Transverse colon (tissue), 4 donors: ENCODE results near the gene COPB2. TPM values are rescaled to one million over a fixed set of nuclear protein-coding genes. Genes with fewer than 3 reads are reported as not detected.
A peak's percentile ranks its signal among the peaks of the same experiment; 100 is the strongest.
"Not testable (repeated sequence)": the region's sequence is repeated elsewhere in the genome, so short reads cannot be mapped to it uniquely, and the experiment has no call there.

Experiments
- DNase-seq: peaks from one replicate; pipeline ENCODE4 v3.0.0-alpha.2; 2019
- H3K27ac ChIP-seq, 4 donors: fragments of 200-600 bp; sonication (generic); 2 replicates each; pipeline ENCODE4 v1.5.1; 2016 to 2018; ENCODE audit warnings: inconsistent platforms in 4 of 4
- H3K27me3 ChIP-seq: fragments of 200-600 bp; sonication (generic); 2 replicates; pipeline ENCODE4 v1.5.1; 2017; ENCODE audit warnings: inconsistent platforms
- H3K36me3 ChIP-seq, 4 donors: fragments of 200-600 bp; sonication (generic); 2 replicates each; pipeline ENCODE4 v1.5.1; 2017 to 2019; ENCODE audit warnings: inconsistent platforms in 4 of 4
- H3K4me1 ChIP-seq, 4 donors: fragments of 200-600 bp; sonication (generic); 2 replicates each; pipeline ENCODE4 v1.5.1; 2017 to 2020; ENCODE audit warnings: inconsistent platforms in 4 of 4
- H3K4me3 ChIP-seq, 4 donors: fragments of 200-600 bp; sonication (generic); 1 replicate in 1 of 4; 2 replicates in 3 of 4; pipeline versions ENCODE4 v1.5.1 to v1.6.1; 2017 to 2019; ENCODE audit warnings: inconsistent platforms in 4 of 4
- H3K9me3 ChIP-seq, 2 donors: fragments of 200-600 bp; sonication (generic); 2 replicates each; pipeline ENCODE4 v1.5.1; 2017 to 2019; ENCODE audit warnings: inconsistent platforms in 2 of 2
- CTCF ChIP-seq, 5 experiments: fragments of 200-600 bp in 3 of 5; fragments of 450-650 bp in 2 of 5; sonication (generic) in 3 of 5; IDR thresholded peaks; 1 replicate in 2 of 5; 2 replicates in 3 of 5; pipeline ENCODE4 v1.5.1; 2016 to 2017; ENCODE audit warnings: antibody characterized with exemption in 5 of 5, inconsistent platforms in 3 of 5, mild to moderate bottlenecking in 2 of 5, moderate library complexity in 1 of 5
- EP300 ChIP-seq: sonication (generic); formaldehyde crosslinking; IDR thresholded peaks from one replicate; pipeline ENCODE4 v1.6.1; 2017; ENCODE audit warnings: antibody characterized with exemption, low read depth
- POLR2A ChIP-seq: fragments of 450-650 bp; IDR thresholded peaks from one replicate; pipeline ENCODE4 v1.6.1; 2016; ENCODE audit warnings: antibody characterized with exemption, mild to moderate bottlenecking, moderate library complexity
- POLR2AphosphoS5 ChIP-seq, 3 donors: sonication (generic); formaldehyde crosslinking; IDR thresholded peaks; one replicate each; pipeline ENCODE4 v1.6.1; 2016; ENCODE audit warnings: antibody characterized with exemption in 3 of 3
- WGBS, 2 donors: methylation state at CpG; one replicate each; pipeline ENCODE4 v1.1.5; 2018; ENCODE audit warnings: low coverage in 1 of 2; 5-methylcytosine and 5-hydroxymethylcytosine counted together
- in situ Hi-C, 4 donors: fragments of 200-750 bp; cut with MboI; loops; one replicate each; pipeline versions ENCODE4 v1.15.0 to v1.15.1; 2017; ENCODE audit warnings: low sequenced_read_pairs in 3 of 4, low pct_ligation_motif_present in 1 of 4, low pct_unique_long_range_greater_than_20kb in 1 of 4
- intact Hi-C: fragments of 100-400 bp; cut with DNase I; formaldehyde crosslinking; loops from one replicate; pipeline ENCODE4 v1.15.1; 2023; ENCODE audit warnings: low total_unique reads
- total RNA-seq, 4 donors: library from RNA; depleted of rRNA; stranded (reverse); fragments of >200 nt; gene quantifications; one replicate each; pipeline ENCODE4 v1.1.0, GENCODE V29; 2016

Gene COPB2
- total RNA-seq, 4 donors from 2014 or later = 38.9 to 86.3 (median 56.3) TPM

DNA sequence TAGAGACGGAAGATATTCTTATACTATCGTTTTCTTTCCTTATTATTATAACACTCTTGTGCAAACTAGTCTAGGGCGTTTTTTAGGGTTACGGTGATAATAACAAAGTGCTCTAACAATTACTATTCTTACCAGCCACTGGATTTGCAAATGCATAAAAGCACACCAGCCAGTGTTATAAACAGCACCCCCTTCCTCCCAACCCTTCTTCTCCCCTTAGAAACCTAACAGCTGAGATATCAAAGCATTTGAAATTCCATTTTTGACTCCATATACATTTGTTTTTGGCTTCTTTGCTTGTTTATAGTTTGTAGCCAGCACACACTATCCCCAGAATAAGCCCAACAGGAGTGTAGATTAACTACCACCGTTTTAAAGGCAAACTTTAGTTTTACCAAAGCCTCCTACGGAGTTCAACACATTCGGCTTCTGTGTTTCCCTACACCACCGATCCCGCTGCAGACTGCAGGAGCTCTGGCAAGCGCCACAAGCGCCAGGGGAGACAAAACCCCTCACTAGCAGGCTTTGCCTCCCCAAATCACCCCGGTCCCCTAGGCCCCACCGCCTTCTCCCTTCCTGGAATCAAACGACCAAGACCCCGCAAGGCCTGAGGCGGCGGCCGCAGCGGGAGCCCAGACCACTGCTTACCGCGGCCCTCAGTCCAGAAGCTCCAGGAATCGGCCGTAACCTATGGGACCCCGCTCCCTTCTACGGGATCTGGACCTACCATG lies 461 bp downstream of the COPB2 start:
- TF ChIP-seq CTCF (IDR thresholded peaks at IDR 0.05) (peak in 1 of 5 experiments; percentile 10), EP300 (no peak)
- H3K4me3 ChIP-seq = peak overlapping the region; percentile 85 to 93 (median 88)
- H3K36me3 ChIP-seq = no peaks in the 10 kb centered on the region
- H3K9me3 ChIP-seq = no peaks in the 10 kb centered on the region
- peak overlapping the region; percentile 93 to 97 (median 93) for H3K27ac ChIP-seq
- intact Hi-C loops (no loop called here), in situ Hi-C loops (no loop called here)
- peaks cover 9 to 44% (median 26%) of the 10 kb centered on the region in 4 donors for H3K4me1 ChIP-seq
- DNase-seq = no peak
- 4 to 21% methylated on average over 4 to 25 of the region's 25 CpGs for WGBS, 2 donors
- no peaks in the 10 kb centered on the region for H3K27me3 ChIP-seq

- peak overlapping the region in 2 of 4 donors; percentile 85 to 93 for H3K4me3 ChIP-seq
- peaks cover 9 to 48% (median 26%) of the 10 kb centered on the region in 4 donors for H3K4me1 ChIP-seq
- no peak for DNase-seq
- in situ Hi-C loops = no loop called here
- TF ChIP-seq POLR2A (no peak), POLR2AphosphoS5 (IDR thresholded peaks at IDR 0.05) (no peak), CTCF (IDR thresholded peaks at IDR 0.05) (no peak), EP300 (no peak)
- 61 to 77% methylated on average over 10 of the region's 10 CpGs for WGBS, 2 donors
- intact Hi-C loops = no loop called here
- H3K9me3 ChIP-seq = no peaks in the 10 kb centered on the region
- H3K27me3 ChIP-seq = no peaks in the 10 kb centered on the region
- H3K36me3 ChIP-seq = peaks cover 0 to 3% (median 0%) of the 10 kb centered on the region in 4 donors
- H3K27ac ChIP-seq = no peak overlapping the region
These were observed 1.4 kb downstream of the COPB2 start for GRCh38 chr3:139388077-139388476.

GRCh38 chr3:139382291-139382690 lies 7.2 kb downstream of the COPB2 start:
- intact Hi-C loops, H3K27ac ChIP-seq, DNase-seq, in situ Hi-C loops, H3K27me3 ChIP-seq, H3K4me3 ChIP-seq, H3K9me3 ChIP-seq: not testable (repeated sequence)
- Histone ChIP-seq H3K36me3 (peaks cover 0 to 52% (median 10%) of the 10 kb centered on the region in 4 donors), H3K4me1 (peaks cover 0 to 16% (median 9%) of the 10 kb centered on the region in 4 donors)
- WGBS, 2 donors = 81 to 85% methylated on average over 2 of the region's 2 CpGs

GRCh38 chr3:139380575-139380974 lies 8.9 kb downstream of the COPB2 start:
- no peak overlapping the region for H3K27ac ChIP-seq
- H3K27me3 ChIP-seq = no peaks in the 10 kb centered on the region
- peaks cover 0 to 69% (median 17%) of the 10 kb centered on the region in 4 donors for H3K36me3 ChIP-seq
- in situ Hi-C loops (no loop called here), intact Hi-C loops (no loop called here)
- WGBS, 2 donors = 84 to 89% methylated on average over 3 to 4 of the region's 4 CpGs
- DNase-seq = no peak
- TF ChIP-seq POLR2A (no peak), POLR2AphosphoS5 (IDR thresholded peaks at IDR 0.05) (no peak), CTCF (IDR thresholded peaks at IDR 0.05) (no peak)
- H3K4me3 ChIP-seq = no peak overlapping the region
- no peaks in the 10 kb centered on the region for H3K9me3 ChIP-seq
- peaks cover 0 to 4% (median 0%) of the 10 kb centered on the region in 4 donors for H3K4me1 ChIP-seq
